ENCODE results near the gene NPC1.

- TF ChIP-seq CTCF (IDR thresholded peaks at IDR 0.05) = no peak
- no peak for TF ChIP-seq MLX (CRISPR knock-in tag; IDR thresholded peaks at IDR 0.05)
- no peak for TF ChIP-seq USF2 (CRISPR knock-in tag; IDR thresholded peaks at IDR 0.05)
These were observed 88.2 kb downstream of the NPC1 start for GRCh38 chr18:23498117-23498516.
